VCaP (cell line): ENCODE data around the gene PHF2.

Experiments
- H3K27ac ChIP-seq: fragments of 450-650 bp; 2 replicates; pipeline ENCODE4 v1.5.1; 2017
- TF ChIP-seq, protein P1 (sequence below): fragments of 450-650 bp; conservative IDR thresholded peaks from 2 replicates; pipeline ENCODE4 v1.5.1; 2017; ENCODE audit warnings: mild to moderate bottlenecking, moderate library complexity

PHF2 gene

DNA sequence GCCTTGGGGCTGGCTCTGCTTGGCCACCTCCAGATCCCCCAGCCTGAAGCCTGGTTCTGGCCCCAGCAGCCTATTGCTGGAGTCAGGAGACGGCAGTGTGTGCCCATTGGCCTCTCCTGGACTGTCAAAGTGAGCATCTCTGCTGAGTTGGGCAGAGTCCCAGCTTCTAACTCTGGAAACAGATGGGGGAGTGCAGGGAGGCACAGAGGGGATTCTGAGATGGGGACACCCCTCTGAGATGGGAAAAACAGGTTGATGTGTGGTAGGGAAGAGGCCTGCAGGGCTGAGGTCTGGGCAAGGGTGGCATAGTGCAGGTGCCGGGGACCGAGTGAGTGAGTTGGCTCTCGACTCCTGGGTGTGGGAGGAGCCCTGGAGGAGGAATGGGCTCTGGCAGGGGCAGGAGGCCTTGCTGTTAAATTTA, 27.5 kb downstream of the PHF2 start:
- H3K27ac ChIP-seq = no peak overlapping the region

GRCh38 chr9:93606187-93606586, 29.8 kb downstream of the PHF2 start:
- no peak overlapping the region for H3K27ac ChIP-seq
- TF ChIP-seq, protein P1, sequence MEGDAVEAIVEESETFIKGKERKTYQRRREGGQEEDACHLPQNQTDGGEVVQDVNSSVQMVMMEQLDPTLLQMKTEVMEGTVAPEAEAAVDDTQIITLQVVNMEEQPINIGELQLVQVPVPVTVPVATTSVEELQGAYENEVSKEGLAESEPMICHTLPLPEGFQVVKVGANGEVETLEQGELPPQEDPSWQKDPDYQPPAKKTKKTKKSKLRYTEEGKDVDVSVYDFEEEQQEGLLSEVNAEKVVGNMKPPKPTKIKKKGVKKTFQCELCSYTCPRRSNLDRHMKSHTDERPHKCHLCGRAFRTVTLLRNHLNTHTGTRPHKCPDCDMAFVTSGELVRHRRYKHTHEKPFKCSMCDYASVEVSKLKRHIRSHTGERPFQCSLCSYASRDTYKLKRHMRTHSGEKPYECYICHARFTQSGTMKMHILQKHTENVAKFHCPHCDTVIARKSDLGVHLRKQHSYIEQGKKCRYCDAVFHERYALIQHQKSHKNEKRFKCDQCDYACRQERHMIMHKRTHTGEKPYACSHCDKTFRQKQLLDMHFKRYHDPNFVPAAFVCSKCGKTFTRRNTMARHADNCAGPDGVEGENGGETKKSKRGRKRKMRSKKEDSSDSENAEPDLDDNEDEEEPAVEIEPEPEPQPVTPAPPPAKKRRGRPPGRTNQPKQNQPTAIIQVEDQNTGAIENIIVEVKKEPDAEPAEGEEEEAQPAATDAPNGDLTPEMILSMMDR = no peak

More for the DNA sequence above, 27.5 kb downstream of the PHF2 start:
- TF ChIP-seq, protein P1 = no peak

DNA sequence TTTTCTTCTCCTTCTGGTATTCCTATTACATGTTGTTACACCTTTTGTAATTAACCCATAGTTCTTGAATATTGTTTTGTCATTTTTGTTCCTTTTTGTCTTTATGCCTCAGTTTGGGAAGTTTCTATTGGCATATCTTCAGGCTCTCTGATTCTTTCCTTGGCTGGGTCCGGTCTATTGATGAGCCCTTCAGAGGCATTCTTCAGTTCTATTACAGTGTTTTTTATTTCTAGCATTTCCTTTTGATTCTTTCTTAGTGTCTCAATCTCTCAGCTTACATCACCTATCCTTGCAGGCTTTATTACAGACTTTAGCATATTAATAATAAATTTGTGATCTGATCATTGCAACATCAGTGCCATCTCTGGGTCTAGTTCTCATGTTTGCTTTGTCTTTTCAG, 33.8 kb downstream of the PHF2 start:
- TF ChIP-seq, protein P1 = no peak
- H3K27ac ChIP-seq = no peak overlapping the region

DNA sequence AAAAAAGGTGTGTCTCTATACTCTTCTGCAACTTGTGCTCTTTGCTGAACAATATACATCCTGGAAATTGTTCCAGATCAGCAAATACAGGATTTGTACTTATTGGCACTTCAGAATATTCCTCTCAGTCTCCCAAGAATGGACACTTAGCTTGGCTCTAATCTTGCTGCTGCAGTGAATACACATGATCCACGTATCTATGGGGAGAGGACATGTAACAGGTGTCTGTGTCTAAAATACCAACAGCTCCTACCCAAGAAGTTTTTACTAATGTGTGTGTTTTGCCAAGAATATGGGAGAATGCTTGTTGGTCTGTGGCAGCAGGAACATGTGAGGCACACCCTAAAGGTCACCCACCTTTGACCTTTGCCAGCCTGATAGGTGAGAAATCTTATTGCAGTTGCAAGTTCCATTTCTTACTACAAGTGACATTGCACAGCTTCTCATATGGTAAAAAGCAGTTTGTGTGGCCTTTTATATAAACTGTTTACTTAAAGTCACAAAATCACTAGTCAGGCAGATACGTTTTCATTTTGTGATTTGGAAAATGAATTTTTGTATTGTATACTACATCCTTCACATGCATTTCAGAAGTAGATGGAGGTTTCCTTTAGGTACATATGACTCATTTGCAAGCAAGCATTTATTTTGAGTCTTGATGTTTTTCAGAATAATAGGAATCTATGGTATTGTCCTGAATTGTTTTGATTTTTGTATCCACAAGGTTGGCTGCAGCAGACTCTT, 35.8 kb downstream of the PHF2 start:
- TF ChIP-seq, protein P1 = no peak
- no peak overlapping the region for H3K27ac ChIP-seq

DNA sequence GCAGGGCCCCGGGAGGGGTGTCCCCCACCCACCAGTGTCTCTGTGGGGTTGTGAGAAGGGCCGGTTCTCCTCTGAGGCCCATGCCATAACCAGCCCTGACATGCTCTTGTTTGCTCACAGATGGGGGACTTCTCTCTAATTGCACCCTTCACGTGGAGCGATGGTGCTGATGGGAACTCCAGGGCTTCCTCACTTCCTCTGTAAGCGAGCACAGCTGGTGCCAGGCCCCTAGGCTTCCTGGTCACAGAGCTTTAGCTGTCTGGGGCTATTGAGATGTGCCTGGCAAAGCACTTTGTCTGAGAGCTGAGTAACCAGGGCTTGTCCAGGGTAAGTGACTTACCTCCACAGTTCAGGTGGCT, 36.4 kb downstream of the PHF2 start:
- no peak overlapping the region for H3K27ac ChIP-seq
- TF ChIP-seq, protein P1 = no peak

- no peak overlapping the region for H3K27ac ChIP-seq
- TF ChIP-seq, protein P1 = no peak
Observed at GRCh38 chr9:93613174-93613573, 36.8 kb downstream of the PHF2 start.

GRCh38 chr9:93613791-93614190, 37.4 kb downstream of the PHF2 start:
- H3K27ac ChIP-seq = no peak overlapping the region
- TF ChIP-seq, protein P1 = no peak
